HCT116 (cell line): ENCODE data around the gene MORC4. TPM values are rescaled to one million over a fixed set of nuclear protein-coding genes. Genes with fewer than 3 reads are reported as not detected.

Experiments used
- ATAC-seq: fragments of 200-7000 bp; cut with Tn5 transposase; 2 replicates; pipeline ENCODE4 v1.9.1; 2020; ENCODE audit warnings: mild to moderate bottlenecking, moderate library complexity
- BruUV-seq: library from RNA; stranded (reverse); fragments of 400-500 nt; replicated peaks from 2 replicates; lab custom pipeline; 2021; lab: Mats Ljungman, UMichigan
- CTCF ChIA-PET: fragments of 300-600 bp; sonication (Branson Sonifier 250); formaldehyde crosslinking; loops from one replicate; lab custom pipeline; 2021; ENCODE audit warnings: antibody characterized with exemption; lab: Charles Lee
- POLR2A ChIA-PET: fragments of 300-600, 350-600 bp; sonication (Branson Sonifier 250); formaldehyde crosslinking; loops from one replicate; lab custom pipeline; 2021; ENCODE audit warnings: antibody characterized with exemption; lab: Charles Lee
- RAD21 ChIA-PET, 2 experiments: fragments of 300-600 bp; sonication (Branson Sonifier 250); formaldehyde crosslinking; loops; one replicate each; lab custom pipeline; 2023; ENCODE audit warnings: low total read pairs in 2 of 2; ENCODE audit not compliant: uncharacterized antibody in 2 of 2, unreplicated experiment in 2 of 2, low non-redundant PET in 1 of 2; lab: Charles Lee
- DNase-seq: peaks from one replicate; pipeline ENCODE4 v3.0.0-alpha.2; 2010; ENCODE audit warnings: low read depth, low spot score
- H2AFZ ChIP-seq: fragments of 200-600 bp; shearing (Covaris generic), sonication (generic); 2 replicates; pipeline ENCODE4 v1.6.1; 2017; ENCODE audit warnings: low read depth, mixed run types, mixed read lengths, antibody characterized with exemption, low read length; ENCODE audit not compliant: poor library complexity, severe bottlenecking
- H3K27ac ChIP-seq: 2 replicates; pipeline ENCODE4 v1.5.1; 2012; ENCODE audit warnings: low read depth, low read length
- H3K27me3 ChIP-seq: fragments of 200-600 bp; sonication (generic); 2 replicates; pipeline ENCODE4 v1.6.1; 2016; ENCODE audit warnings: mixed run types, low read length, mixed read lengths; ENCODE audit not compliant: insufficient read depth
- H3K36me3 ChIP-seq, 2 experiments: fragments of 200-500 bp in 1 of 2; fragments of 200-600 bp in 1 of 2; sonication (Bioruptor generic) in 1 of 2; sonication (generic) in 1 of 2; 2 replicates each; pipeline versions ENCODE4 v1.5.1 to v1.6.1; 2014 to 2016; ENCODE audit warnings: low read length in 2 of 2, inconsistent platforms in 1 of 2, mixed read lengths in 1 of 2, mixed run types in 1 of 2; ENCODE audit not compliant: insufficient read depth in 2 of 2, control insufficient read depth in 1 of 2
- H3K4me1 ChIP-seq, 2 experiments: fragments of 200-600 bp in 1 of 2; sonication (generic) in 1 of 2; 2 replicates each; pipeline versions ENCODE4 v1.5.1 to v1.6.1; 2012 to 2017; ENCODE audit warnings: low read length in 2 of 2, inconsistent platforms in 1 of 2, mild to moderate bottlenecking in 1 of 2, mixed read lengths in 1 of 2, mixed run types in 1 of 2, moderate library complexity in 1 of 2; ENCODE audit not compliant: insufficient read depth in 2 of 2, control insufficient read depth in 1 of 2
- H3K4me2 ChIP-seq: fragments of 200-600 bp; sonication (generic); 2 replicates; pipeline ENCODE4 v1.6.1; 2017; ENCODE audit warnings: mixed run types, low read length, mixed read lengths
- H3K4me3 ChIP-seq, 2 experiments: fragments of 200-600 bp in 1 of 2; sonication (generic) in 1 of 2; replicated peaks in 1 of 2; 2 replicates each; pipeline ENCODE4 v1.5.1; 2011 to 2016; ENCODE audit warnings: low read length in 2 of 2, control low read depth in 1 of 2, low read depth in 1 of 2, mild to moderate bottlenecking in 1 of 2, mixed read lengths in 1 of 2, mixed run types in 1 of 2
- H3K79me2 ChIP-seq: fragments of 200-600 bp; sonication (generic); 2 replicates; pipeline ENCODE4 v1.6.1; 2017; ENCODE audit warnings: mild to moderate bottlenecking, mixed run types, low read length, moderate library complexity, mixed read lengths; ENCODE audit not compliant: insufficient read depth
- H3K9ac ChIP-seq: fragments of 200-600 bp; sonication (generic); 2 replicates; pipeline ENCODE4 v1.6.1; 2016; ENCODE audit warnings: low read length, mixed read lengths
- H3K9me2 ChIP-seq: fragments of 200-600 bp; sonication (generic), shearing (Covaris generic); 2 replicates; pipeline ENCODE4 v1.6.1; 2017; ENCODE audit warnings: mixed run types, mild to moderate bottlenecking, moderate library complexity; ENCODE audit not compliant: insufficient read depth
- H3K9me3 ChIP-seq, 2 experiments: fragments of 200-500 bp in 1 of 2; fragments of 200-600 bp in 1 of 2; sonication (Bioruptor generic) in 1 of 2; sonication (generic) in 1 of 2; 2 replicates each; pipeline ENCODE4 v1.6.1; 2014 to 2017; ENCODE audit warnings: low read length in 2 of 2, mixed read lengths in 2 of 2, inconsistent platforms in 1 of 2, low read depth in 1 of 2, mild to moderate bottlenecking in 1 of 2, mixed run types in 1 of 2, moderate library complexity in 1 of 2; ENCODE audit not compliant: control insufficient read depth in 1 of 2, insufficient read depth in 1 of 2
- H4K20me1 ChIP-seq: fragments of 200-600 bp; sonication (generic), shearing (Covaris generic); 2 replicates; pipeline ENCODE4 v1.6.1; 2017; ENCODE audit warnings: mixed run types, mild to moderate bottlenecking, moderate library complexity; ENCODE audit not compliant: insufficient read depth
- ATF3 ChIP-seq: IDR thresholded peaks from 2 replicates; pipeline ENCODE4 v1.6.1; 2012
- CBX3 ChIP-seq: IDR thresholded peaks from 2 replicates; pipeline ENCODE4 v1.6.1; 2012; ENCODE audit warnings: low read depth
- CTCF ChIP-seq, 3 experiments: fragments of 200-600 bp in 1 of 3; sonication (generic) in 1 of 3; IDR thresholded peaks in 2 of 3; conservative IDR thresholded peaks in 1 of 3; 2 replicates each; pipeline ENCODE4 v1.5.1; 2012 to 2017; ENCODE audit warnings: low read depth in 2 of 3, low read length in 2 of 3, antibody characterized with exemption in 1 of 3, borderline replicate concordance in 1 of 3, control low read depth in 1 of 3, mild to moderate bottlenecking in 1 of 3, mixed read lengths in 1 of 3, mixed run types in 1 of 3, moderate library complexity in 1 of 3; ENCODE audit not compliant: insufficient read depth in 1 of 3
- EGR1 ChIP-seq: IDR thresholded peaks from 2 replicates; pipeline ENCODE4 v1.6.1; 2012; ENCODE audit warnings: low read depth
- EZH2 ChIP-seq: fragments of 200-600 bp; sonication (generic); IDR thresholded peaks from 2 replicates; pipeline ENCODE4 v1.6.1; 2017; ENCODE audit warnings: antibody characterized with exemption, mixed run types
- MAX ChIP-seq: IDR thresholded peaks from 2 replicates; pipeline ENCODE4 v1.6.1; 2012
- POLR2A ChIP-seq: IDR thresholded peaks from 2 replicates; pipeline ENCODE4 v1.7.0; 2011; ENCODE audit warnings: borderline replicate concordance; ENCODE audit not compliant: insufficient read depth, insufficient read length; ENCODE audit errors: extremely low read depth
- REST ChIP-seq: IDR thresholded peaks from 2 replicates; pipeline ENCODE4 v1.6.1; 2012; ENCODE audit warnings: low read depth
- SRF ChIP-seq: IDR thresholded peaks from 2 replicates; pipeline ENCODE4 v1.6.1; 2012; ENCODE audit warnings: low read depth
- ZNF274 ChIP-seq: fragments of 200-500 bp; sonication (Bioruptor generic); IDR thresholded peaks from 2 replicates; pipeline ENCODE4 v1.6.1; 2014; ENCODE audit warnings: mild to moderate bottlenecking, low read depth, low read length, inconsistent platforms
- intact Hi-C: fragments of 100-400 bp; cut with micrococcal nuclease; formaldehyde crosslinking; loops from 2 replicates; pipeline ENCODE4 v1.10.0; 2022
- total RNA-seq: library from RNA; stranded (reverse); gene quantifications from one replicate; pipeline ENCODE4 v1.2.1, GENCODE V29; 2021; ENCODE audit not compliant: unreplicated experiment

MORC4 gene
- total RNA-seq, 1 experiment from 2014 or later = 20.6 TPM

- intact Hi-C loops = no loop called here
- no peak for DNase-seq
- no peaks in the 10 kb centered on the region for H3K9me3 ChIP-seq
- TF ChIP-seq CBX3 (no peak), ZNF274 (no peak), EGR1 (no peak), REST (no peak), EZH2 (no peak), SRF (no peak), POLR2A (no peak), CTCF (IDR thresholded peaks at IDR 0.05 in 2 of 3, conservative IDR thresholded peaks at IDR 0.05 in 1 of 3; ENCODE audit: borderline replicate concordance in 1 of 3, insufficient read depth in 1 of 3, low read depth in 2 of 3, low read length in 2 of 3) (no peak), ATF3 (no peak), MAX (no peak)
- H3K27ac ChIP-seq = no peak overlapping the region
- ATAC-seq = peak; percentile 39; the same call in 1 of the 2 replicates
- peak overlapping the region; percentile 37 for H3K4me2 ChIP-seq
- ChIA-PET RAD21 (no interaction called here), CTCF (interaction anchor here (1.2 to 1.4 kb wide), 2 partner anchors 33 to 38 kb away, joined by 3 to 7 read pairs; no protein-coding TSS in a partner anchor), POLR2A (no interaction called here)
- no peak overlapping the region for H2AFZ ChIP-seq
- H3K36me3 ChIP-seq = no peaks in the 10 kb centered on the region
- H3K79me2 ChIP-seq = no peaks in the 10 kb centered on the region
- no peaks in the 10 kb centered on the region for H3K27me3 ChIP-seq
- no peaks in the 10 kb centered on the region for H3K9me2 ChIP-seq
- no peaks in the 10 kb centered on the region for H4K20me1 ChIP-seq
- peaks cover 37 to 44% of the 10 kb centered on the region in 2 experiments for H3K4me1 ChIP-seq
- no TSS peak for BruUV-seq
- H3K4me3 ChIP-seq = no peak overlapping the region
- H3K9ac ChIP-seq = no peak overlapping the region
Observed at GRCh38 chrX:106931831-106932491, 68.1 kb downstream of the MORC4 start.
